ENCODE measurements around the gene ASCL5.

ASCL5 gene, protein sequence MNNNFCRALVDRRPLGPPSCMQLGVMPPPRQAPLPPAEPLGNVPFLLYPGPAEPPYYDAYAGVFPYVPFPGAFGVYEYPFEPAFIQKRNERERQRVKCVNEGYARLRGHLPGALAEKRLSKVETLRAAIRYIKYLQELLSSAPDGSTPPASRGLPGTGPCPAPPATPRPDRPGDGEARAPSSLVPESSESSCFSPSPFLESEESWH

DNA sequence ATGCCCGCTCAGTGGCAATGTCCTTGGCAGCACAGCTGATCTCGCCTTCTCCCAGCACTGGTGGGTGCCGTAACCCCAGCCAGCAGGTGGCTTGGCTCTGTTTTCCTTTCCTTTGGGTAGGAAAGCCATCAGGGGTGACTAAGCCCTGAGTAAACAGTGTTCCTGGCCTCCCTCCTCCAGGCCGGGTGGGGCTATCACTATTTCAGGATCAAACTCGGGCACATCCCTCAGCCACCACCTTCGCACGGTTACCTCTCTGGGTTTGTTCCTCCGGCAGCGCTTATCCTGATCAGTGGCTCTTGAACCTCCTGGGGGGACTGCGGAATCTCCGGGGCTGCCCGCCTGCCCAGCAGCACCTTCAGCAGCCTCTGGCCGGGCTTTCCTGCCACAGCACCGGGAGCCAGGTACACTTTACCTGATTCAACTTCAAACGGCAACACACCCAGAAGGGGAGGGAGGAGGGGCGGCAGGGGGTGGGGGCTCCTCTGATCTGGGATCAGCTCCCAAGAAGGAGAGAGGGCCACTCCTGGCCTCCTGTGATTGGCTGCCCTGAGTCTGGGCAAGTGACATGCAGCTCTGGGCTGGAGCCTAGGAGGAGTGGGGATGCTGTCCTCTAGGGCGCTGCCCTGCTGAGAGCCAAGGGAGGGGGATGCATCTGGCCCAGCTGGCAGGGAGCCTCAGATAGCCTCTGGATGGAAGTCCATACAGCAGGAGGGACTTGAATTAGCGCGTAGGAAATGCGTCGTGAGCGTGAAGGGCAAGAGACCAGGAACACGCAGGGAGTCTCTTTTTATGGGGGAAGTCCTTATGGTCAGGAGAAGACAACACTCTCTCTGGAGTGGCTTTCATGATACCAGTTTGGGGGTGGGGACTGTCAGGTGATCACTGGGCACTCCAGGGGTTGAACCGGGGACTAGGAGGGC is at the start of gene ASCL5:
Gene ASCL5, minus strand, starts transcription at position 353 of the 923 bp plus-strand sequence. CDS start 11,812 bp downstream, outside the sequence.
- DNase-seq (ENCODE audit: low read depth, low spot score) = no peak
- H3K27ac ChIP-seq = no peak within 1 kb of the TSS
- no peaks in the 10 kb centered on the region for H3K9me3 ChIP-seq (ENCODE audit: low read depth, low read length)
- H3K4me3 ChIP-seq = no peak within 1 kb of the TSS
- TF ChIP-seq POLR2AphosphoS5 (IDR thresholded peaks at IDR 0.05; ENCODE audit: borderline replicate concordance, low read depth, low read length) (no peak), EZH2 (IDR thresholded peaks at IDR 0.05) (no peak), FOXP2 (optimal IDR thresholded peaks at IDR 0.05; ENCODE audit: control extremely low read depth, extremely low read length, insufficient read depth) (no peak)
- no peak within 1 kb of the TSS for H3K9ac ChIP-seq (ENCODE audit: insufficient read length)
- H3K36me3 ChIP-seq (ENCODE audit: insufficient read depth, low read length) = no peaks in the 10 kb centered on the region

DNA sequence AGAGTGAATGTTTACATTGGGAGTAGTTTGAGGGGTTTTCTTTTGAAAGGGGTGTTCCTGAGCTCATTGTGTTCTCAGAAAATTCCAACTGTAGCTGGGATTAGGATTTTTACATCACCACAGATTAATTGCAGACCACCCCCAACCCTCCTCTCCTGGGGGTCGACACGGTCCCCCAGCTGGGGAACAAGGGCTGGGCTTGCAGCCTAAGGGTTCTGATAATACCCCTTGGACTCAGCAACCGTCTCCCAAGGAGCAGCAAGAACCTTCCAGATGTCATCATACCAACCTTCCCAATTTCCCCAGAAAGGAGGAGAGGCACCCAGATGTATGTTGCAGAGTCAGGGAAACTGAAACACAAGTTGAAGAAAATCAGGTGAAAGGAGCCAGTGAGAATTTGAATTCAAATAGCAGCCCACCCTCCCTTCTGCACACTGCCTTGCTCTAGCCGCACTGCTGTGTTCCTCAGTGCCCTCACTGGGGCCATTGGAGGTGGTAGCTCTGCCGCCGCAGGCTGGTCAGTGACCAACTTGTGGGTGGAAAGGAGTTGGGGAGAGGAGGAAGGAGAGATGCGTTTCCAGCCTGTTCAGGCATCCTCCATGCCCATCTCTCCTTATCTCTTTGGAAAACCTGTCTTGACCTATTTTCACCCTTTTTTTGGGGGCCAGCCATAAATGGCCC is 49.0 kb upstream of the ASCL5 start:
- Histone ChIP-seq H3K27ac (no peak overlapping the region), H3K4me3 (no peak overlapping the region), H3K36me3 (ENCODE audit: insufficient read depth, low read length) (no peaks in the 10 kb centered on the region), H3K9ac (ENCODE audit: insufficient read length) (no peak overlapping the region), H3K9me3 (ENCODE audit: low read depth, low read length) (no peaks in the 10 kb centered on the region)
- TF ChIP-seq EZH2 (IDR thresholded peaks at IDR 0.05) = no peak
- no peak for TF ChIP-seq FOXP2 (optimal IDR thresholded peaks at IDR 0.05; ENCODE audit: control extremely low read depth, extremely low read length, insufficient read depth)
- TF ChIP-seq POLR2AphosphoS5 (IDR thresholded peaks at IDR 0.05; ENCODE audit: borderline replicate concordance, low read depth, low read length) = no peak
- DNase-seq (ENCODE audit: low read depth, low spot score) = no peak

DNA sequence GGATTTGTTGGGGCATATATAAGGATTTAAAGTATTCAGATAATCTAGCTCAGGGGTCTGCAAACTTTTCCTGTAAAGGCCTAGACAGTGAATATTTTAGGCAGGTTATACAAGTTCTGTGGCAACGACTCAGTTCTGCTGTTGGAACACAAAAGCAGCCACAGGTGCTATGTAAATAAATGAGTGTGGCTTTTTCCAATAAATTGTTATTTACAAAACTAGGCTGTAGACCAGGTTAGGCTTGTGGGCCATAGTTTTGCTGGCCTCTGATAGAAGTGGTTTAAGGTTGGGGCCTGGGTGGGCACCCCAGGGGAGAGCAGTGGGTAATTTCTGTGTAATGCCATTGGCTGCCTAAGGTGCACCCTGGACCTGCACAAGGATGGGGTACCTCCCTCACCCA is 46.8 kb upstream of the ASCL5 start:
- no peak for DNase-seq (ENCODE audit: low read depth, low spot score)
- no peaks in the 10 kb centered on the region for H3K9me3 ChIP-seq (ENCODE audit: low read depth, low read length)
- no peak overlapping the region for H3K4me3 ChIP-seq
- TF ChIP-seq POLR2AphosphoS5 (IDR thresholded peaks at IDR 0.05; ENCODE audit: borderline replicate concordance, low read depth, low read length) (no peak), FOXP2 (optimal IDR thresholded peaks at IDR 0.05; ENCODE audit: control extremely low read depth, extremely low read length, insufficient read depth) (no peak), EZH2 (IDR thresholded peaks at IDR 0.05) (no peak)
- no peaks in the 10 kb centered on the region for H3K36me3 ChIP-seq (ENCODE audit: insufficient read depth, low read length)
- no peak overlapping the region for H3K9ac ChIP-seq (ENCODE audit: insufficient read length)
- H3K27ac ChIP-seq = no peak overlapping the region

DNA sequence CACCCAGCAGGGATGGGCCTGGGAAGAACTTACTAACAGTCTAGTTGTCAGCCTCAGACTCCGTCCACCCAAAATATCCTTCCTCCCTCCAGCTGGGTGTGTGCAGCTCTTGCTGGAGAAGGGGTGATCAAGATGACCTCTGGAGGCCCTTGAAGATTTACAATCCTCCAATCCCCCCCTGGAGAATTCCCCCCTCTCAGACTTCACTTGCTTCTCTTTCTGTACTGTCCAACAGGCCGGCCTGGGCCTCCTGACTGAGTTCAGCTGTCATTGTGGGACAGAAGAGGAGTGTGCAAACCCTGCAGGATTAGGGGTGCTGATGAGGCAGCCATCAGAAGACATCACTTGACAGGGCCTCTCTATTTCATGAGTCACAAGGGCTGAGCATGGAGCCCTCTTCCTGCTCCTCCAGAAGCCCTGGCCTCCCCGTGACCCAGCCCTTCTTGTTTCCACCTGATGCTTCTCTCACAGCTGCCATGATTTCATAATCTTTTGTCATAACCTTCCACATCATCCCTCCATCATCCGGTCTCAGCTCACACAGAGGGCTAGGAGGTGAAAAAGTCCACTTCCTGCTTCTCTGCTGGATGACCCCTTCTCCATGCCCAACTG is 46.1 kb upstream of the ASCL5 start:
- Histone ChIP-seq H3K4me3 (no peak overlapping the region), H3K9ac (ENCODE audit: insufficient read length) (no peak overlapping the region)
- no peak for DNase-seq (ENCODE audit: low read depth, low spot score)

DNA sequence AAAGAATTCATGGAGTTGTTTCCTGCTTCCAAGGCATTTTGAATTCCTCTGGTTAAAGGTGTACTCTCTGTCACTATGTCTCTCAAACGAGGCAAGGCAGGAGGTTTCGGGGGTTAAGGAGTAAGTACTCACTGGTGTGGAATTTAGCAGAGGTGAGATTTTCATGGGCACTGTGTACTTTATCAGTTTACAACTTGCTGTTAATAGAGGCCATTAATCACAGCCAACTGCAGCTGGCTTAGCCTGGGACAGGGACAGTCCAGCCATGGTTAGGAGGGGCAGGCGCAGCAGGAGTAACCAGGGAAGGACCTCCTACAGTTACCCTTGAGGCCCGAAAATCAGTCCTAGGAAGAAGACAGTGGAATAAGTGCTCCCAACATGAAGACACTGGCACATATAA is 45.3 kb upstream of the ASCL5 start:
- Histone ChIP-seq H3K9ac (ENCODE audit: insufficient read length) (no peak overlapping the region), H3K4me3 (no peak overlapping the region), H3K9me3 (ENCODE audit: low read depth, low read length) (no peaks in the 10 kb centered on the region), H3K27ac (no peak overlapping the region), H3K36me3 (ENCODE audit: insufficient read depth, low read length) (no peaks in the 10 kb centered on the region)
- no peak for DNase-seq (ENCODE audit: low read depth, low spot score)
- TF ChIP-seq FOXP2 (optimal IDR thresholded peaks at IDR 0.05; ENCODE audit: control extremely low read depth, extremely low read length, insufficient read depth) (no peak), POLR2AphosphoS5 (IDR thresholded peaks at IDR 0.05; ENCODE audit: borderline replicate concordance, low read depth, low read length) (no peak), EZH2 (IDR thresholded peaks at IDR 0.05) (no peak)

More for the DNA sequence above, 46.1 kb upstream of the ASCL5 start:
- Histone ChIP-seq H3K36me3 (ENCODE audit: insufficient read depth, low read length) (no peaks in the 10 kb centered on the region), H3K9me3 (ENCODE audit: low read depth, low read length) (no peaks in the 10 kb centered on the region), H3K27ac (no peak overlapping the region)
- TF ChIP-seq POLR2AphosphoS5 (IDR thresholded peaks at IDR 0.05; ENCODE audit: borderline replicate concordance, low read depth, low read length) = no peak
- no peak for TF ChIP-seq EZH2 (IDR thresholded peaks at IDR 0.05)
- TF ChIP-seq FOXP2 (optimal IDR thresholded peaks at IDR 0.05; ENCODE audit: control extremely low read depth, extremely low read length, insufficient read depth) = no peak

DNA sequence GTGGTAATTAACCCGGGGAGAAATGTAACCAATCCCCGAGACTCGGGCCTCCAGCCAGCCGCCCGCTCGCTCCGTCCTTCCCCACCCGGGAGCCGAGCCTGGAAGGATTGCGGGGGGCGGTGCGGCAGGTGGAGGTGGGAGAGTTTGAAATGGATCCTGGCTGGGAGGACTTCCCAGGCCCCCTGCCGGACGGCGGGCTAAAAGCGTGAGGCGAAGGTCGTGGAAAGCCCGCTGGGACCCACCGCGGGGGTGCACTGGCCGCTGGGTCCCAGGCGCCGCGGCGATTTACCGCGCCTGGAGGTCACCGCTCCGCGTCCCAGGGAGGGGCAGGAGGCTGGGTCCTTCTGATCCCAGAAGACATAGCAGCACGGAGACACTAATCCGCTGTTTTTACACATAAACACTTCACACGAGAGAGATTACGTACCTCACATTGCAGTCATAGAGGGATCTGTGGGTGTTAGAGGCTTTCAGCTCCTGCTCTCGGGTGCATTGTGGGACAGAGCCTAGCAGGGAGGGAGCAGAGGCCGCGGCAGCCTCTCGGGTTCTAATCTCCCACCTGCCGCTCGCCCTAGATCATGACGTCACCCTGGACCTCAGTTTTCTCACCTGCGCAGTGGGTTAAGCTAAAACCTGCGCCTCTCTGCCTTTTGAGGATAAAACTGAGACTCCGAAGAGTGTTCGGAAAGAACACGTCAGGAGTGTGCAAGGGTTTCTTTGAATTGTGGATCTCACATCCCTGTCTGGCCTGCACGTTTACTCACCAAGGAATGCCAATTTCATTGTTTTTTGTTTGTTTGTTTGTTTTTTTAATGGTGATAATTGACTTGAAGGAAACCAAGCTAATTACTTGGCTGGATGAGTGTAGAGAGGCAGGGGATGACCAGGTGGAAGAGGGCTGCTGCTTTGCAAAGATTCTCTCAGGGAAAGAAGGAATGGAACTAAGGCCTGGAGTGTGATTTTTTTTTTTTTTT is 44.4 kb upstream of the ASCL5 start:
- no peak overlapping the region for H3K27ac ChIP-seq
- H3K4me3 ChIP-seq = no peak overlapping the region
- TF ChIP-seq POLR2AphosphoS5 (IDR thresholded peaks at IDR 0.05; ENCODE audit: borderline replicate concordance, low read depth, low read length) (no peak), FOXP2 (optimal IDR thresholded peaks at IDR 0.05; ENCODE audit: control extremely low read depth, extremely low read length, insufficient read depth) (no peak), EZH2 (IDR thresholded peaks at IDR 0.05) (no peak)
- no peak for DNase-seq (ENCODE audit: low read depth, low spot score)
- no peaks in the 10 kb centered on the region for H3K36me3 ChIP-seq (ENCODE audit: insufficient read depth, low read length)
- H3K9ac ChIP-seq (ENCODE audit: insufficient read length) = no peak overlapping the region
- H3K9me3 ChIP-seq (ENCODE audit: low read depth, low read length) = no peaks in the 10 kb centered on the region

DNA sequence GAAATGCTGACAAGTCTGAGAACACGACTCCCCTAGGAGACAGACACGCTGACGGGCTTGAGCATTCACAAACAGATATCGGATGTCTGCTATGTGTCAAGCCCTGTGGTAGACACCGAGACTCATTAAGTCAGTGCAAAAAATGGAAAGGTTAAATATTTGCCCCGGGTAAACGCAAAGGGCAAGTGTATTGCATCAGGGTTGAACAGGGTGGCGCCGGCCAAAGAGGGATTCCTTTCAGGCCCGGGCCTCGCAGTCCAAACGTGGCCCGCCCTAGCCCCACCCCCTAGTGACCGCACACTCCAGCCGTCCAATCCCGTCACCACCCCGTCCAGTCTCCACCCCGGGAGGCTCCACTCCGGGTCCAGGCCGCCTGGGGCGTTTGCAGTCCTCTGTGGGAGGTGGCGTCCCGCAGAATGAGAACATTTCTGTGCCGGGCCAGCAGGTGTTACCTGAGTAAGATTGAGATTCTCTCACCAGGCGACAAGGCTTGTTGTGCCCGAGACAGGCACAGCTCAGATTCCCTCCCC is 43.6 kb upstream of the ASCL5 start:
- no peak for DNase-seq (ENCODE audit: low read depth, low spot score)
- H3K27ac ChIP-seq = no peak overlapping the region

More for the DNA sequence above, 43.6 kb upstream of the ASCL5 start:
- TF ChIP-seq FOXP2 (optimal IDR thresholded peaks at IDR 0.05; ENCODE audit: control extremely low read depth, extremely low read length, insufficient read depth) (no peak), POLR2AphosphoS5 (IDR thresholded peaks at IDR 0.05; ENCODE audit: borderline replicate concordance, low read depth, low read length) (no peak), EZH2 (IDR thresholded peaks at IDR 0.05) (no peak)
- Histone ChIP-seq H3K9me3 (ENCODE audit: low read depth, low read length) (no peaks in the 10 kb centered on the region), H3K36me3 (ENCODE audit: insufficient read depth, low read length) (no peaks in the 10 kb centered on the region), H3K9ac (ENCODE audit: insufficient read length) (no peak overlapping the region), H3K4me3 (no peak overlapping the region)
